GM12801 (cell line): Measurements from ENCODE around the gene ZNF236.

ENCODE experiments used
- CTCF ChIP-seq: IDR thresholded peaks from one replicate; pipeline ENCODE4 v1.5.1; 2011; ENCODE audit warnings: control low read depth; ENCODE audit not compliant: insufficient read length; ENCODE audit errors: extremely low read depth

The ZNF236 gene

GRCh38 chr18:76822506-76823160 is at the start of gene ZNF236:
TSS of gene ZNF236 (plus strand) at chr18:76822557. CDS start at chr18:76822608, 51 bp downstream.
- no peak for TF ChIP-seq CTCF

GRCh38 chr18:76772665-76773064 is 49.7 kb upstream of the ZNF236 start:
- no peak for TF ChIP-seq CTCF

GRCh38 chr18:76783786-76784484 is 38.4 kb upstream of the ZNF236 start:
- no peak for TF ChIP-seq CTCF

- TF ChIP-seq CTCF = no peak
Measured at GRCh38 chr18:76785872-76786271, 36.5 kb upstream of the ZNF236 start.

GRCh38 chr18:76788571-76789317 is 33.6 kb upstream of the ZNF236 start:
- no peak for TF ChIP-seq CTCF

- no peak for TF ChIP-seq CTCF
Measured at GRCh38 chr18:76791106-76791505, 31.3 kb upstream of the ZNF236 start.

GRCh38 chr18:76791642-76792041 is 30.7 kb upstream of the ZNF236 start:
- no peak for TF ChIP-seq CTCF
